Esophagus muscularis mucosa (tissue), 4 donors: ENCODE results near the gene PLA2R1.

Experiments
- EP300 ChIP-seq: sonication (generic); formaldehyde crosslinking; IDR thresholded peaks from one replicate; pipeline ENCODE4 v1.6.1; 2017; ENCODE audit warnings: antibody characterized with exemption
- POLR2A ChIP-seq: fragments of 450-650 bp; IDR thresholded peaks from one replicate; pipeline ENCODE4 v1.6.1; 2017; ENCODE audit warnings: antibody characterized with exemption, moderate library complexity, mild to moderate bottlenecking, low read depth
- TF ChIP-seq, protein P1 (sequence below), 3 experiments: fragments of 200-600 bp in 2 of 3; fragments of 450-650 bp in 1 of 3; sonication (generic) in 2 of 3; IDR thresholded peaks; one replicate each; pipeline ENCODE4 v1.5.1; 2017 to 2019; ENCODE audit warnings: antibody characterized with exemption in 3 of 3, mild to moderate bottlenecking in 2 of 3, moderate library complexity in 1 of 3

- TF ChIP-seq, protein P1, sequence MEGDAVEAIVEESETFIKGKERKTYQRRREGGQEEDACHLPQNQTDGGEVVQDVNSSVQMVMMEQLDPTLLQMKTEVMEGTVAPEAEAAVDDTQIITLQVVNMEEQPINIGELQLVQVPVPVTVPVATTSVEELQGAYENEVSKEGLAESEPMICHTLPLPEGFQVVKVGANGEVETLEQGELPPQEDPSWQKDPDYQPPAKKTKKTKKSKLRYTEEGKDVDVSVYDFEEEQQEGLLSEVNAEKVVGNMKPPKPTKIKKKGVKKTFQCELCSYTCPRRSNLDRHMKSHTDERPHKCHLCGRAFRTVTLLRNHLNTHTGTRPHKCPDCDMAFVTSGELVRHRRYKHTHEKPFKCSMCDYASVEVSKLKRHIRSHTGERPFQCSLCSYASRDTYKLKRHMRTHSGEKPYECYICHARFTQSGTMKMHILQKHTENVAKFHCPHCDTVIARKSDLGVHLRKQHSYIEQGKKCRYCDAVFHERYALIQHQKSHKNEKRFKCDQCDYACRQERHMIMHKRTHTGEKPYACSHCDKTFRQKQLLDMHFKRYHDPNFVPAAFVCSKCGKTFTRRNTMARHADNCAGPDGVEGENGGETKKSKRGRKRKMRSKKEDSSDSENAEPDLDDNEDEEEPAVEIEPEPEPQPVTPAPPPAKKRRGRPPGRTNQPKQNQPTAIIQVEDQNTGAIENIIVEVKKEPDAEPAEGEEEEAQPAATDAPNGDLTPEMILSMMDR (IDR thresholded peaks at IDR 0.05) = no peak
- TF ChIP-seq EP300 (no peak), POLR2A (no peak)
Observed at GRCh38 chr2:160077912-160078810, 15.7 kb upstream of the PLA2R1 start.
